H1 (cell line): ENCODE results near the gene MCEMP1. TPM values are rescaled to one million over a fixed set of nuclear protein-coding genes. Genes with fewer than 3 reads are reported as not detected.
A peak's percentile ranks its signal among the peaks of the same experiment; 100 is the strongest.

Source experiments
- CTCF ChIA-PET: fragments of 300-600 bp; sonication (Branson Sonifier 250); formaldehyde crosslinking; loops from one replicate; lab custom pipeline; 2021; ENCODE audit not compliant: partially characterized antibody; lab: Charles Lee
- POLR2A ChIA-PET: fragments of 300-600 bp; sonication (Branson Sonifier 250); formaldehyde crosslinking; loops from one replicate; lab custom pipeline; 2021; ENCODE audit warnings: inconsistent platforms; ENCODE audit not compliant: partially characterized antibody; lab: Charles Lee
- DNase-seq, 2 experiments: peaks; one replicate each; pipeline versions ENCODE4 v3.0.0 to v3.0.0-alpha.2; 2010 to 2022; ENCODE audit warnings: low spot score in 2 of 2, low read depth in 1 of 2, mixed read lengths in 1 of 2
- FAIRE-seq: peaks from 2 replicates; lab custom pipeline; 2011; peaks lifted over from hg19 to GRCh38; lab: Jason Lieb, UNC
- H2AFZ ChIP-seq: 2 replicates; pipeline ENCODE4 v1.8.1; 2012; ENCODE audit warnings: low read length, inconsistent platforms
- H2AK5ac ChIP-seq: 2 replicates; pipeline ENCODE4 v1.6.1; 2013; ENCODE audit warnings: low read depth, low read length
- H2BK120ac ChIP-seq: replicated peaks from 2 replicates; pipeline ENCODE3; 2013; ENCODE audit warnings: low read depth, low read length, inconsistent platforms
- H2BK12ac ChIP-seq: 2 replicates; pipeline ENCODE4 v1.6.1; 2013; ENCODE audit warnings: low read depth, low read length
- H2BK15ac ChIP-seq: 2 replicates; pipeline ENCODE4 v1.6.1; 2013; ENCODE audit warnings: low read length
- H2BK20ac ChIP-seq: 2 replicates; pipeline ENCODE4 v1.6.1; 2013; ENCODE audit warnings: low read length
- H2BK5ac ChIP-seq: 2 replicates; pipeline ENCODE4 v1.6.1; 2013; ENCODE audit warnings: low read depth, low read length
- H3K14ac ChIP-seq: 2 replicates; pipeline ENCODE4 v1.6.1; 2013; ENCODE audit warnings: inconsistent platforms; ENCODE audit not compliant: insufficient read length
- H3K18ac ChIP-seq: 2 replicates; pipeline ENCODE4 v1.6.1; 2013; ENCODE audit warnings: low read length; ENCODE audit errors: extremely low read depth
- H3K23ac ChIP-seq: 2 replicates; pipeline ENCODE4 v1.6.1; 2013; ENCODE audit warnings: inconsistent platforms; ENCODE audit not compliant: insufficient read length
- H3K23me2 ChIP-seq: 2 replicates; pipeline ENCODE4 v1.6.1; 2013; ENCODE audit warnings: low read depth, low read length
- H3K27ac ChIP-seq: 2 replicates; pipeline ENCODE4 v1.6.1; 2011; ENCODE audit warnings: low read depth, low read length, inconsistent platforms
- H3K27me3 ChIP-seq, 4 experiments: replicated peaks in 1 of 4; 1 replicate in 1 of 4; 2 replicates in 3 of 4; pipeline versions ENCODE4 v1.6.1 to v1.8.1; 2011 to 2013; ENCODE audit warnings: low read length in 3 of 4, mild to moderate bottlenecking in 3 of 4, inconsistent platforms in 2 of 4, mixed read lengths in 2 of 4, moderate library complexity in 1 of 4; ENCODE audit not compliant: control insufficient read depth in 3 of 4, insufficient read depth in 3 of 4; ENCODE audit errors: extremely low read depth in 1 of 4
- H3K36me3 ChIP-seq, 4 experiments: 2 replicates each; pipeline versions ENCODE4 v1.6.1 to v1.8.1; 2011 to 2013; ENCODE audit warnings: mild to moderate bottlenecking in 4 of 4, low read length in 3 of 4, moderate library complexity in 2 of 4, control low read depth in 1 of 4, inconsistent platforms in 1 of 4; ENCODE audit not compliant: insufficient read depth in 4 of 4, control insufficient read depth in 2 of 4
- H3K4ac ChIP-seq: replicated peaks from 2 replicates; pipeline ENCODE3; 2013; ENCODE audit warnings: low read length, low read depth, mixed read lengths, inconsistent platforms; ENCODE audit not compliant: insufficient read length
- H3K4me1 ChIP-seq, 4 experiments: replicated peaks in 1 of 4; 1 replicate in 1 of 4; 2 replicates in 3 of 4; pipeline versions ENCODE4 v1.6.1 to v1.8.1; 2011 to 2013; ENCODE audit warnings: low read length in 3 of 4, inconsistent platforms in 2 of 4, mixed read lengths in 1 of 4; ENCODE audit not compliant: insufficient read depth in 4 of 4, control insufficient read depth in 3 of 4
- H3K4me2 ChIP-seq, 2 experiments: 2 replicates each; pipeline versions ENCODE4 v1.6.1 to v1.8.1; 2011 to 2013; ENCODE audit warnings: low read depth in 2 of 2, low read length in 2 of 2, control low read depth in 1 of 2, inconsistent platforms in 1 of 2, mild to moderate bottlenecking in 1 of 2; ENCODE audit not compliant: insufficient read depth in 1 of 2
- H3K4me3 ChIP-seq, 4 experiments: fragments of 200-600, 300-600 bp in 1 of 4; sonication (generic), shearing (Covaris generic), sonication (Bioruptor Twin) in 1 of 4; 2 replicates each; pipeline versions ENCODE4 v1.5.1 to v1.8.1; 2011 to 2016; ENCODE audit warnings: low read length in 4 of 4, low read depth in 3 of 4, control low read depth in 2 of 4, inconsistent platforms in 2 of 4, mild to moderate bottlenecking in 2 of 4, mixed read lengths in 1 of 4, moderate library complexity in 1 of 4; ENCODE audit not compliant: insufficient read depth in 2 of 4; ENCODE audit errors: extremely low read depth in 1 of 4
- H3K56ac ChIP-seq: replicated peaks from 2 replicates; pipeline ENCODE3; 2013; ENCODE audit warnings: low read depth, mild to moderate bottlenecking, mixed read lengths, low read length, inconsistent platforms; ENCODE audit not compliant: insufficient read length
- H3K79me1 ChIP-seq: 2 replicates; pipeline ENCODE4 v1.6.1; 2013; ENCODE audit warnings: low read depth, low read length, control low read depth
- H3K79me2 ChIP-seq, 2 experiments: 2 replicates each; pipeline versions ENCODE4 v1.6.1 to v1.8.1; 2012 to 2013; ENCODE audit warnings: low read length in 2 of 2, mild to moderate bottlenecking in 2 of 2, inconsistent platforms in 1 of 2; ENCODE audit not compliant: insufficient read depth in 2 of 2, control insufficient read depth in 1 of 2
- H3K9ac ChIP-seq, 4 experiments: replicated peaks in 1 of 4; 1 replicate in 1 of 4; 2 replicates in 3 of 4; pipeline versions ENCODE4 v1.6.1 to v1.8.1; 2011 to 2013; ENCODE audit warnings: low read depth in 3 of 4, low read length in 3 of 4, control low read depth in 2 of 4, mild to moderate bottlenecking in 2 of 4, moderate library complexity in 2 of 4, inconsistent platforms in 1 of 4; ENCODE audit errors: extremely low read depth in 1 of 4
- H3K9me3 ChIP-seq, 2 experiments: 2 replicates each; pipeline versions ENCODE4 v1.6.1 to v1.8.1; 2012 to 2013; ENCODE audit warnings: mild to moderate bottlenecking in 2 of 2, moderate library complexity in 2 of 2, control low read depth in 1 of 2, inconsistent platforms in 1 of 2, low read depth in 1 of 2, low read length in 1 of 2, mixed read lengths in 1 of 2; ENCODE audit not compliant: insufficient read depth in 2 of 2
- H4K20me1 ChIP-seq, 2 experiments: replicated peaks in 1 of 2; 2 replicates each; pipeline versions ENCODE3 to v1.8.1; 2011 to 2013; ENCODE audit warnings: inconsistent platforms in 2 of 2, low read length in 2 of 2, mild to moderate bottlenecking in 1 of 2; ENCODE audit not compliant: insufficient read depth in 2 of 2, control insufficient read depth in 1 of 2
- H4K5ac ChIP-seq: 2 replicates; pipeline ENCODE4 v1.6.1; 2013; ENCODE audit warnings: low read length, low read depth, mixed read lengths, inconsistent platforms; ENCODE audit not compliant: insufficient read length
- H4K8ac ChIP-seq: 2 replicates; pipeline ENCODE4 v1.8.0; 2013; ENCODE audit warnings: mild to moderate bottlenecking, moderate library complexity, low read length, inconsistent platforms; ENCODE audit not compliant: insufficient read depth; ENCODE audit errors: extremely low read depth
- H4K91ac ChIP-seq: replicated peaks from 2 replicates; pipeline ENCODE3; 2013; ENCODE audit warnings: low read length, mixed read lengths, inconsistent platforms; ENCODE audit not compliant: insufficient read length
- POLR2AphosphoS5 ChIP-seq: IDR thresholded peaks from 2 replicates; pipeline ENCODE4 v1.6.1; 2011; ENCODE audit warnings: low read depth, low read length
- RBBP5 ChIP-seq: IDR thresholded peaks from 2 replicates; pipeline ENCODE4 v1.7.1; 2012; ENCODE audit warnings: low read depth, mild to moderate bottlenecking, inconsistent platforms, low read length, moderate library complexity, borderline replicate concordance
- WGBS, 2 experiments: shearing (Covaris generic) in 1 of 2; methylation state at CpG; one replicate each; pipeline versions ENCODE4 v1.1.6 to v1.1.7; 2013 to 2015; ENCODE audit warnings: low lambda C conversion rate in 2 of 2, mixed read lengths in 2 of 2, inconsistent platforms in 1 of 2, low coverage in 1 of 2, missing lambda C conversion rate in 1 of 2; ENCODE audit not compliant: insufficient replicate concordance in 2 of 2, insufficient coverage in 1 of 2, insufficient read length in 1 of 2; ENCODE audit errors: extremely low coverage in 1 of 2, missing lambda C conversion rate in 1 of 2; 5-methylcytosine and 5-hydroxymethylcytosine counted together
- polyA plus RNA-seq, 7 experiments: library from polyadenylated mRNA; depleted of rRNA in 3 of 7; stranded (reverse) in 5 of 7; unstranded in 2 of 7; fragments of >200 nt in 5 of 7; fragments of 200-250 nt in 2 of 7; gene quantifications; 1 replicate in 5 of 7; 2 replicates in 1 of 7; 4 replicates in 1 of 7; pipeline versions ENCODE4 v1.2.1 to v1.2.3, GENCODE V29; 2011 to 2013; ENCODE audit warnings: missing spikeins in 2 of 7, mixed read lengths in 2 of 7
- total RNA-seq: library from RNA; stranded (reverse); fragmentation: NEBNext Ultra II Directional; extraction: Animal tissue kit (Norgen Biotek cat#: 25700); gene quantifications from 2 replicates; pipeline ENCODE4 v1.2.1, GENCODE V29; 2021

Gene MCEMP1
- total and polyA plus RNA-seq, 2 of the 8 experiments (the other 6 are each of a cell fraction or from before 2014, with no cell fraction given), result not detected

DNA sequence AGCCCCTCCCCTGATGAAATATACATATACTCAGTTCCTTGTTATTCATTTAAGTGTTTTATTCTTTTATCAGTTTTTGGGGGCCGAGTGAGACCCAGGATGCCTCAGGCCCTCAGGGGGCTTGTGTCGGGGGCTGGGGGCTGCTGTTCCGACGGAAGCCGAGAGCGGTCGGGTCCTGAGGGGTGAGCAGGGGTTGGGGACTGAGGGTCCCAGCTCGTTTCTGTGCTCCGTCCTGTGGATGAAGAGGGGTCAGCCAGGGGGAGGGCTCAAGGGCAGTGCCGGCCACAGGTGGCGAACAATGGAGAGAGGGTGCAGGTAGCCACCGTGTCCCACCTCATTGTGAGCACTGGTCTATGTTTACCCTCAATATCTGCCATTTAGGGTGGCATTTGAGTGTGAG is 45.3 kb upstream of the MCEMP1 start:
- Histone ChIP-seq H2BK120ac (no peak overlapping the region), H2AK5ac (no peak overlapping the region), H2BK20ac (no peak overlapping the region), H3K23me2 (peaks cover 14% of the 10 kb centered on the region), H4K5ac (no peak overlapping the region), H3K79me2 (peaks cover 10 to 41% of the 10 kb centered on the region in 2 experiments; a peak in 3 of 4 replicates), H3K9me3 (no peaks in the 10 kb centered on the region), H3K79me1 (peaks cover 26% of the 10 kb centered on the region), H3K27ac (no peak overlapping the region), H3K36me3 (peaks cover 0 to 4% (median under 1%) of the 10 kb centered on the region in 4 experiments; a peak in 3 of 8 replicates), H3K4me3 (no peak overlapping the region), H2BK15ac (no peak overlapping the region), H3K14ac (no peak overlapping the region), H4K91ac (no peak overlapping the region), H3K4ac (no peak overlapping the region), H4K8ac (no peak overlapping the region), H2BK5ac (no peak overlapping the region), H3K27me3 (peaks cover 3 to 19% (median 15%) of the 10 kb centered on the region in 4 experiments), H2AFZ (no peak overlapping the region), H4K20me1 (peaks cover 3 to 11% of the 10 kb centered on the region in 2 experiments), H3K9ac (no peak overlapping the region), H2BK12ac (no peak overlapping the region), H3K56ac (no peak overlapping the region), H3K23ac (no peak overlapping the region), H3K18ac (no peak overlapping the region), H3K4me2 (no peak overlapping the region), H3K4me1 (peaks cover 0 to 10% (median 3%) of the 10 kb centered on the region in 4 experiments; a peak in 4 of 7 replicates)
- TF ChIP-seq POLR2AphosphoS5 (0 out of 2 replicates have a peak, but pooled peaks have one; percentile 23), RBBP5 (no peak)
- ChIA-PET CTCF (interaction anchor here (0.6 kb wide), 1 partner anchor 49 kb away, joined by 3 read pairs; no protein-coding TSS in a partner anchor), POLR2A (interaction anchor here (0.8 to 5.7 kb wide), 4 partner anchors 8 to 40 kb away, joined by 3 to 34 read pairs (median 8); no protein-coding TSS in a partner anchor)
- DNase-seq (no peak), FAIRE-seq (no peak)
- WGBS, 2 experiments, result 91% methylated on average over 12 of the region's 12 CpGs; no CpG with 5 or more reads in 1 of the 2 experiments
